GM18951 (cell line): Measurements from ENCODE around the gene REPIN1.

Experiments
- POLR2A ChIP-seq: IDR thresholded peaks from 4 replicates; pipeline ENCODE4 v1.6.1; 2011; ENCODE audit warnings: mild to moderate bottlenecking; ENCODE audit not compliant: insufficient read length, insufficient read depth; ENCODE audit errors: extremely low read depth
- in situ Hi-C: fragments of 300-500 bp; cut with MboI; formaldehyde crosslinking; loops from one replicate; pipeline ENCODE4 v1.12.0; 2022; ENCODE audit warnings: low sequenced_read_pairs, mixed read lengths, inconsistent platforms; ENCODE audit not compliant: unreplicated experiment

Gene REPIN1

GRCh38 chr7:150330211-150330885 is 38.3 kb upstream of the REPIN1 start:
- in situ Hi-C loops = no loop called here
- no peak for TF ChIP-seq POLR2A

GRCh38 chr7:150332852-150333635 is 35.6 kb upstream of the REPIN1 start:
- no peak for TF ChIP-seq POLR2A
- in situ Hi-C loops = no loop called here

GRCh38 chr7:150333659-150334058 is 35.0 kb upstream of the REPIN1 start:
- no peak for TF ChIP-seq POLR2A
- in situ Hi-C loops = no loop called here

GRCh38 chr7:150334108-150334507 is 34.5 kb upstream of the REPIN1 start:
- no peak for TF ChIP-seq POLR2A
- in situ Hi-C loops = no loop called here

- in situ Hi-C loops = no loop called here
- no peak for TF ChIP-seq POLR2A
Measured at GRCh38 chr7:150335108-150335773, 33.4 kb upstream of the REPIN1 start.

GRCh38 chr7:150335774-150336112 is 32.9 kb upstream of the REPIN1 start:
- in situ Hi-C loops = no loop called here
- no peak for TF ChIP-seq POLR2A

GRCh38 chr7:150336746-150337145 is 31.9 kb upstream of the REPIN1 start:
- in situ Hi-C loops = no loop called here
- TF ChIP-seq POLR2A = no peak

GRCh38 chr7:150337179-150337578 is 31.4 kb upstream of the REPIN1 start:
- no peak for TF ChIP-seq POLR2A
- in situ Hi-C loops = no loop called here

GRCh38 chr7:150337659-150338081 is 31.0 kb upstream of the REPIN1 start:
- no peak for TF ChIP-seq POLR2A
- in situ Hi-C loops = no loop called here

- in situ Hi-C loops = no loop called here
- TF ChIP-seq POLR2A = peak; percentile 2
Measured at GRCh38 chr7:150338166-150338829, 30.3 kb upstream of the REPIN1 start.

- TF ChIP-seq POLR2A = no peak
- in situ Hi-C loops = no loop called here
Measured at GRCh38 chr7:150339409-150339809, 29.2 kb upstream of the REPIN1 start.

GRCh38 chr7:150340024-150340749 is 28.4 kb upstream of the REPIN1 start:
- in situ Hi-C loops = no loop called here
- no peak for TF ChIP-seq POLR2A

GRCh38 chr7:150340875-150341262 is 27.8 kb upstream of the REPIN1 start:
- in situ Hi-C loops = no loop called here
- TF ChIP-seq POLR2A = no peak
